Pancreas (tissue), 10 donors: ENCODE measurements around the gene TRPM1. TPM values are rescaled to one million over a fixed set of nuclear protein-coding genes. Genes with fewer than 3 reads are reported as not detected.

Source experiments
- ATAC-seq, 4 donors: fragments of 200-7000 bp; cut with Tn5 transposase; one replicate each; pipeline versions ENCODE4 v1.8.0 to v1.9.1; 2020; ENCODE audit warnings: mild to moderate bottlenecking in 4 of 4, moderate library complexity in 4 of 4
- DNase-seq, 6 donors: peaks; one replicate each; pipeline ENCODE4 v3.0.0-alpha.2; 2020
- FAIRE-seq: peaks from 2 replicates; lab custom pipeline; 2012; peaks lifted over from hg19 to GRCh38; lab: Jason Lieb, UNC
- H3K27ac ChIP-seq, 4 donors: fragments of 200-600 bp; sonication (generic); 1 replicate in 3 of 4; 2 replicates in 1 of 4; pipeline versions ENCODE4 v1.5.0 to v1.8.0; 2020
- H3K27me3 ChIP-seq, 4 donors: fragments of 200-600 bp; one replicate each; pipeline ENCODE4 v1.8.0; 2021
- H3K36me3 ChIP-seq, 3 donors: fragments of 200-600 bp; sonication (generic) in 1 of 3; one replicate each; pipeline versions ENCODE4 v1.5.0 to v1.8.0; 2020 to 2021
- H3K4me1 ChIP-seq, 3 donors: fragments of 200-600 bp; one replicate each; pipeline ENCODE4 v1.8.0; 2021
- H3K4me3 ChIP-seq, 4 donors: fragments of 200-600 bp; sonication (generic) in 2 of 4; one replicate each; pipeline versions ENCODE4 v1.5.0 to v1.8.0; 2020 to 2021
- H3K9me3 ChIP-seq, 4 donors: fragments of 200-600 bp; one replicate each; pipeline ENCODE4 v1.8.0; 2021
- WGBS, 2 donors: extraction: QIAGEN DNeasy Blood & Tissue Kit; methylation state at CpG; one replicate each; pipeline ENCODE4 v1.1.7; 2013; 5-methylcytosine and 5-hydroxymethylcytosine counted together
- intact Hi-C, 3 donors: fragments of 100-400 bp; cut with DNase I; formaldehyde crosslinking; loops; one replicate each; pipeline versions ENCODE4 v1.11.1 to v1.14.2; 2022
- polyA plus RNA-seq, 2 donors: library from polyadenylated mRNA; stranded (reverse); fragments of 200-250 nt; gene quantifications; one replicate each; pipeline ENCODE4 v1.2.3, GENCODE V29; 2013
- total RNA-seq, 6 donors: library from RNA; stranded (reverse); fragmentation: NEBNext Ultra II Directional in 4 of 6; extraction: Animal tissue kit (Norgen Biotek cat#: 25700) in 4 of 6; gene quantifications; one replicate each; pipeline versions ENCODE4 v1.2.1 to v1.2.4, GENCODE V29; 2021 to 2023
- TF ChIP-seq, protein P1 (sequence below), 4 donors: fragments of 200-600 bp; sonication (generic) in 3 of 4; IDR thresholded peaks; one replicate each; pipeline versions ENCODE4 v1.5.0 to v1.8.0; 2021; ENCODE audit warnings: antibody characterized with exemption in 4 of 4
- donor health status: healthy with polysubstance abuse.
- donor health status: DM: no; HTN: no; CAD: no; lungs with moderate emphysema.
- donor health status: DM: no; HTN: no; CAD: no.
- donor health status: control.
- donor health status: control.
- donor health status: Bipolar disorder and iron deficiency.
- donor health status: DM: yes; HTN: yes; CAD: no.
- donor health status: DM: no; HTN: no; CAD: no.
- donor health status: DM: no; HTN: no; CAD: no.
- donor health status: DM: yes; HTN: yes; CAD: no.

The TRPM1 gene
- total and polyA plus RNA-seq, 8 donors, result 0.04 TPM; not detected in 7

DNA sequence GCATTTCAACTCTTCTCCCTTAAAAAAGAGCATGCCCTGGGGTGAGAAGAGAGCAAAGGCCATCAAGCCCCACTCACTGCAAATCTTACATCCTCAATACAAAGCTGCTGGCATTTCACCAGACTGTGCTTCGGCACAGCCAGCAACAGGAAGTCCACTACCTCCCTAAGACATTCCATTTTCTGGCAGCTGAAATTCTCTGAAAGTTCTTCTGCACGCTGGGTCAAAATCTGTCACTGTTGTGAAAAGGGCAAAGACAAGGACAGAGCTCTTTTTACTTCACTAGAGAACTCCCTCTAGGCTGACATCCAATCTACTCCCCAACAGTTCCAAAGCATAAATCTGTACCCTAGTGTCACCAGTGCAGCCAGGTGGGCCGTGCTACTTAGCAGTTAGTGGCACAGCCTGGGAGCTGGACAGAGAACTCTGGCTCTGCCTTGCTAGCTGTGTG is 116.4 kb downstream of the TRPM1 start:
- intact Hi-C loops, result no loop called here
- Histone ChIP-seq H3K27me3 (no peaks in the 10 kb centered on the region), H3K9me3 (no peaks in the 10 kb centered on the region), H3K27ac (peak overlapping the region in 1 of 4 donors; percentile 9), H3K4me1 (peaks cover 0 to 30% (median 27%) of the 10 kb centered on the region in 3 donors), H3K4me3 (no peak overlapping the region), H3K36me3 (no peaks in the 10 kb centered on the region)
- FAIRE-seq, result no peak
- no peak for DNase-seq
- ATAC-seq, result peak in 3 of 4 donors; percentile 31 to 49 (median 43)
- TF ChIP-seq, protein P1, sequence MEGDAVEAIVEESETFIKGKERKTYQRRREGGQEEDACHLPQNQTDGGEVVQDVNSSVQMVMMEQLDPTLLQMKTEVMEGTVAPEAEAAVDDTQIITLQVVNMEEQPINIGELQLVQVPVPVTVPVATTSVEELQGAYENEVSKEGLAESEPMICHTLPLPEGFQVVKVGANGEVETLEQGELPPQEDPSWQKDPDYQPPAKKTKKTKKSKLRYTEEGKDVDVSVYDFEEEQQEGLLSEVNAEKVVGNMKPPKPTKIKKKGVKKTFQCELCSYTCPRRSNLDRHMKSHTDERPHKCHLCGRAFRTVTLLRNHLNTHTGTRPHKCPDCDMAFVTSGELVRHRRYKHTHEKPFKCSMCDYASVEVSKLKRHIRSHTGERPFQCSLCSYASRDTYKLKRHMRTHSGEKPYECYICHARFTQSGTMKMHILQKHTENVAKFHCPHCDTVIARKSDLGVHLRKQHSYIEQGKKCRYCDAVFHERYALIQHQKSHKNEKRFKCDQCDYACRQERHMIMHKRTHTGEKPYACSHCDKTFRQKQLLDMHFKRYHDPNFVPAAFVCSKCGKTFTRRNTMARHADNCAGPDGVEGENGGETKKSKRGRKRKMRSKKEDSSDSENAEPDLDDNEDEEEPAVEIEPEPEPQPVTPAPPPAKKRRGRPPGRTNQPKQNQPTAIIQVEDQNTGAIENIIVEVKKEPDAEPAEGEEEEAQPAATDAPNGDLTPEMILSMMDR (IDR thresholded peaks at IDR 0.05), result no peak
- 42 to 45% methylated on average over 3 of the region's 3 CpGs for WGBS, 2 donors

DNA sequence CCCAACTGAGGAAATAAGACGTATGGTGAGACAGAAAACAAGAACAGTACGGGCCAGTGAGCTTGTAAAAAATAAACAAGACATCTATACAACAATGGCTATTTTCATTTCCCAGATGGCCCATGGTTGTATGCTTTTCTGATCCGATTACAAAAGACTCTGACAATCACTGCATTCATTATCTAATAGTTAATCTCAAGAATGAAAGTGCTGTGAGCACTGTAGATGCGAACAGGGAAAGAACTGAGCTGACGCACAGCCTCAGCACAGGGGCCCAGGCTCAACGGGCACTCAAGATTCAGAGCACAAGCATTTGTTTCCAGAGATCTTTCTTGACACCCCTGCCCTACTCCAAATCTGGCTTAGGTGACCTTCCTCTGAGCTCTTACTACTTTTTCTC is 117.0 kb downstream of the TRPM1 start:
- Histone ChIP-seq H3K27me3 (no peaks in the 10 kb centered on the region), H3K9me3 (no peaks in the 10 kb centered on the region), H3K36me3 (no peaks in the 10 kb centered on the region), H3K4me3 (no peak overlapping the region), H3K27ac (peak overlapping the region in 1 of 4 donors; percentile 25), H3K4me1 (peaks cover 0 to 25% (median 23%) of the 10 kb centered on the region in 3 donors)
- intact Hi-C loops, result no loop called here
- no peak for DNase-seq
- no peak for FAIRE-seq
- WGBS, 2 donors, result 59 to 62% methylated on average over 6 of the region's 6 CpGs
- peak in 1 of 4 donors; percentile 44 for ATAC-seq
- TF ChIP-seq, protein P1 (IDR thresholded peaks at IDR 0.05), result no peak

DNA sequence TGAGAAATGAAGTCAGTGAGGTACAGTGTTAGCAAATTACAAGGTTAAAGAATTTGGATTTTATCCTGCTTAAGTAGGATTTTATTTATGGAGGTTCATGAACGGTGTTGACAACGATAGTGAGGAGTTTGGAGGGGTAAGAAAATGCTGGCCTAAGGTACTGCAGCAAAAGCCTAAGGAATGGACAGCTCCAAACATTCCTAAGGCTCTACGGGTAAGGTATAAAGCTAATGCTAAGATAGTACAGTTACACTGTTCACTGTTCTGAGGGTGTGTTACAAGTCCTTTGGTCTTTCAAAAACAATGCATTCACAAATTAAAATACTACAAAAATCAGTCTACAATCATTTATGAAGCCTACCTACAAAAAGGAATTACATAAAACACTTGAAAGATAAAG is 117.4 kb downstream of the TRPM1 start:
- DNase-seq, result no peak
- Histone ChIP-seq H3K9me3 (no peaks in the 10 kb centered on the region), H3K27ac (no peak overlapping the region), H3K36me3 (no peaks in the 10 kb centered on the region), H3K4me1 (peaks cover 0 to 21% (median 20%) of the 10 kb centered on the region in 3 donors), H3K4me3 (no peak overlapping the region), H3K27me3 (no peaks in the 10 kb centered on the region)
- intact Hi-C loops, result no loop called here
- ATAC-seq, result peak in 1 of 4 donors; percentile 27
- FAIRE-seq, result no peak
- WGBS, 2 donors, result 78 to 88% methylated on average over 3 of the region's 3 CpGs
- TF ChIP-seq, protein P1 (IDR thresholded peaks at IDR 0.05), result no peak

DNA sequence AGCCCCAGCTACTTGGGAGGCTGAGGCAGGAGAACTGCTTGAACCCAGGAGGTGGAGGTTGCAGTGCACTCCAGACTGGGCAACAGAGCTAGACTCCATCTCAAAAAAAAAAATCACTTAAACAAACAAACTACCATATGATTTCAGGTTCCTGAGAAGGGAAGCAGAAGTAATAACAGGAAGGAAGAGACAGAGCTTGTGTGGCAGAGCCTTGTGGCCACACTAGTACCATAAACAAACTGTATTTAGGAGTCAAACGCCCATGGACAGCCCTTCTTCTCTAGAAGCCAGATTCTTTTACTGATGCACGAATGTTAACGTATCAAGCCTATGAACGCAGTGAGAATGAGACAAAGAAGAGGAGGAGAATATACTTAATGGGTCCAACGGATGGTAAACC is 122.1 kb downstream of the TRPM1 start:
- no peaks in the 10 kb centered on the region for H3K36me3 ChIP-seq
- TF ChIP-seq, protein P1 (IDR thresholded peaks at IDR 0.05), result no peak

DNA sequence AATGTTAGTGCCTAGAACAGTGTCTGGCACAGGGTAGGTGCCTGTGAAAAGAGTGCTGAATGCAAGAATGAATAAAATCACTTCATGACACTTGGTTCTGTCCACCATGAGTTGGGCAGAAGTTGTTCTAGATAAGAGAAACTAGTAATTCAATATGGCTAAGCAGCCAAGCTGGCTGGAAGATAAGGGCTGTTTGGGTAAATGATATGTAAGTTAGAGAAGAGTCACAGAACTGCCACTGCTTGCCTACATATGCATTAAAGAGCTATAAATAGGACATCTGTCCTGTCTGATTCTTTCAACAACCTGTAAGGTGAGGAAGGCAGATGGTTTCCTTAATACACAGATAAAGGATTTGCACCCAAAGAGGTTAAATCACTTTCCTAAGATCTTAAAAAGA is 123.2 kb downstream of the TRPM1 start:
- intact Hi-C loops, result no loop called here
- no peaks in the 10 kb centered on the region for H3K4me1 ChIP-seq
- no peaks in the 10 kb centered on the region for H3K36me3 ChIP-seq
- no peak overlapping the region for H3K4me3 ChIP-seq
- FAIRE-seq (no peak), ATAC-seq (no peak), DNase-seq (no peak)
- TF ChIP-seq, protein P1 (IDR thresholded peaks at IDR 0.05), result no peak
- H3K27ac ChIP-seq, result no peak overlapping the region
- no peaks in the 10 kb centered on the region for H3K27me3 ChIP-seq
- H3K9me3 ChIP-seq, result no peaks in the 10 kb centered on the region

More for the DNA sequence above, 122.1 kb downstream of the TRPM1 start:
- intact Hi-C loops, result no loop called here
- DNase-seq (no peak), FAIRE-seq (no peak), ATAC-seq (peak in 1 of 4 donors; percentile 48)
- Histone ChIP-seq H3K27ac (no peak overlapping the region), H3K4me3 (no peak overlapping the region), H3K9me3 (no peaks in the 10 kb centered on the region), H3K27me3 (no peaks in the 10 kb centered on the region), H3K4me1 (peaks cover 0 to under 1% (median 0%) of the 10 kb centered on the region in 3 donors)
- WGBS, 2 donors, result 94 to 95% methylated on average over 5 of the region's 5 CpGs
